ENCODE measurements around the gene ADAMTS6. TPM values are rescaled to one million over a fixed set of nuclear protein-coding genes. Genes with fewer than 3 reads are reported as not detected.

ADAMTS6 gene
- total and polyA plus RNA-seq, 3 experiments from 2014 or later: 0.23 to 1.2 (median 0.93) TPM

GRCh38 chr5:65255294-65255693 lies 226.4 kb downstream of the ADAMTS6 start:
- no peaks in the 10 kb centered on the region for H3K27me3 ChIP-seq (ENCODE audit: insufficient read depth, low read length, poor library complexity, severe bottlenecking)
- DNase-seq: no peak
- H3K27ac Mint-ChIP-seq: no peak overlapping the region
- no peaks in the 10 kb centered on the region for H3K4me1 ChIP-seq (ENCODE audit: insufficient read depth, low read length)
- ChIA-PET POLR2A (no interaction called here), CTCF (no interaction called here)
- no peaks in the 10 kb centered on the region for H3K36me3 ChIP-seq (ENCODE audit: insufficient read depth, low read length)
- no peaks in the 10 kb centered on the region for H3K9me3 ChIP-seq (ENCODE audit: low read length)
- H3K36me3 Mint-ChIP-seq: peaks cover 0 to 4% (median 0%) of the 10 kb centered on the region in 3 donors
- no peak overlapping the region for H3K27ac ChIP-seq (ENCODE audit: low read depth, low read length)
- H3K27me3 Mint-ChIP-seq: no peaks in the 10 kb centered on the region
- H3K4me3 ChIP-seq (ENCODE audit: low read length): no peak overlapping the region
- no peaks in the 10 kb centered on the region for H3K9me3 Mint-ChIP-seq
- H3K4me3 Mint-ChIP-seq: no peak overlapping the region
- H3K4me1 Mint-ChIP-seq: no peaks in the 10 kb centered on the region

- no peaks in the 10 kb centered on the region for H3K36me3 ChIP-seq (ENCODE audit: insufficient read depth, low read length)
- H3K4me1 Mint-ChIP-seq: no peaks in the 10 kb centered on the region
- no peaks in the 10 kb centered on the region for H3K27me3 ChIP-seq (ENCODE audit: insufficient read depth, low read length, poor library complexity, severe bottlenecking)
- no peak overlapping the region for H3K27ac Mint-ChIP-seq
- no peaks in the 10 kb centered on the region for H3K36me3 Mint-ChIP-seq
- H3K4me3 Mint-ChIP-seq: no peak overlapping the region
- ChIA-PET POLR2A (no interaction called here), CTCF (no interaction called here)
- no peak overlapping the region for H3K27ac ChIP-seq (ENCODE audit: low read depth, low read length)
- no peaks in the 10 kb centered on the region for H3K4me1 ChIP-seq (ENCODE audit: insufficient read depth, low read length)
- no peak for DNase-seq
- H3K4me3 ChIP-seq (ENCODE audit: low read length): no peak overlapping the region
- no peaks in the 10 kb centered on the region for H3K9me3 Mint-ChIP-seq
- H3K9me3 ChIP-seq (ENCODE audit: low read length): no peaks in the 10 kb centered on the region
- no peaks in the 10 kb centered on the region for H3K27me3 Mint-ChIP-seq
Measured at GRCh38 chr5:65252977-65253376, 228.7 kb downstream of the ADAMTS6 start.

- H3K9me3 Mint-ChIP-seq: no peaks in the 10 kb centered on the region
- ChIA-PET POLR2A (no interaction called here), CTCF (no interaction called here)
- H3K27ac Mint-ChIP-seq: no peak overlapping the region
- Histone ChIP-seq H3K36me3 (ENCODE audit: insufficient read depth, low read length) (no peaks in the 10 kb centered on the region), H3K9me3 (ENCODE audit: low read length) (no peaks in the 10 kb centered on the region), H3K27me3 (ENCODE audit: insufficient read depth, low read length, poor library complexity, severe bottlenecking) (no peaks in the 10 kb centered on the region), H3K4me1 (ENCODE audit: insufficient read depth, low read length) (no peaks in the 10 kb centered on the region), H3K27ac (ENCODE audit: low read depth, low read length) (no peak overlapping the region), H3K4me3 (ENCODE audit: low read length) (no peak overlapping the region)
- no peaks in the 10 kb centered on the region for H3K4me1 Mint-ChIP-seq
- peaks cover 0 to 1% (median 0%) of the 10 kb centered on the region in 3 donors for H3K36me3 Mint-ChIP-seq
- H3K4me3 Mint-ChIP-seq: no peak overlapping the region
- DNase-seq: no peak
- no peaks in the 10 kb centered on the region for H3K27me3 Mint-ChIP-seq
Measured at GRCh38 chr5:65248896-65249295, 232.8 kb downstream of the ADAMTS6 start.

- H3K4me3 Mint-ChIP-seq: no peak overlapping the region
- no peaks in the 10 kb centered on the region for H3K4me1 ChIP-seq (ENCODE audit: insufficient read depth, low read length)
- no peaks in the 10 kb centered on the region for H3K9me3 Mint-ChIP-seq
- DNase-seq: no peak
- peaks cover 0 to 1% (median 0%) of the 10 kb centered on the region in 3 donors for H3K36me3 Mint-ChIP-seq
- H3K4me3 ChIP-seq (ENCODE audit: low read length): no peak overlapping the region
- no peaks in the 10 kb centered on the region for H3K36me3 ChIP-seq (ENCODE audit: insufficient read depth, low read length)
- H3K27ac Mint-ChIP-seq: no peak overlapping the region
- CTCF ChIA-PET: no interaction called here
- H3K27me3 ChIP-seq (ENCODE audit: insufficient read depth, low read length, poor library complexity, severe bottlenecking): no peaks in the 10 kb centered on the region
- H3K9me3 ChIP-seq (ENCODE audit: low read length): no peaks in the 10 kb centered on the region
- H3K4me1 Mint-ChIP-seq: no peaks in the 10 kb centered on the region
- no peak overlapping the region for H3K27ac ChIP-seq (ENCODE audit: low read depth, low read length)
- POLR2A ChIA-PET: no interaction called here
- no peaks in the 10 kb centered on the region for H3K27me3 Mint-ChIP-seq
Measured at GRCh38 chr5:65247594-65247993, 234.1 kb downstream of the ADAMTS6 start.

GRCh38 chr5:65246741-65247140 lies 235.0 kb downstream of the ADAMTS6 start:
- H3K4me3 Mint-ChIP-seq: no peak overlapping the region
- Histone ChIP-seq H3K4me1 (ENCODE audit: insufficient read depth, low read length) (no peaks in the 10 kb centered on the region), H3K36me3 (ENCODE audit: insufficient read depth, low read length) (no peaks in the 10 kb centered on the region), H3K9me3 (ENCODE audit: low read length) (no peaks in the 10 kb centered on the region), H3K27me3 (ENCODE audit: insufficient read depth, low read length, poor library complexity, severe bottlenecking) (no peaks in the 10 kb centered on the region), H3K4me3 (ENCODE audit: low read length) (no peak overlapping the region), H3K27ac (ENCODE audit: low read depth, low read length) (no peak overlapping the region)
- H3K27ac Mint-ChIP-seq: no peak overlapping the region
- H3K27me3 Mint-ChIP-seq: no peaks in the 10 kb centered on the region
- no peaks in the 10 kb centered on the region for H3K9me3 Mint-ChIP-seq
- no peak for DNase-seq
- no peaks in the 10 kb centered on the region for H3K4me1 Mint-ChIP-seq
- peaks cover 0 to 1% (median 0%) of the 10 kb centered on the region in 3 donors for H3K36me3 Mint-ChIP-seq
- CTCF ChIA-PET: no interaction called here
- POLR2A ChIA-PET: no interaction called here

GRCh38 chr5:65244031-65244430 lies 237.7 kb downstream of the ADAMTS6 start:
- Histone ChIP-seq H3K27me3 (ENCODE audit: insufficient read depth, low read length, poor library complexity, severe bottlenecking) (no peaks in the 10 kb centered on the region), H3K36me3 (ENCODE audit: insufficient read depth, low read length) (no peaks in the 10 kb centered on the region), H3K27ac (ENCODE audit: low read depth, low read length) (no peak overlapping the region), H3K4me3 (ENCODE audit: low read length) (no peak overlapping the region), H3K9me3 (ENCODE audit: low read length) (no peaks in the 10 kb centered on the region), H3K4me1 (ENCODE audit: insufficient read depth, low read length) (no peaks in the 10 kb centered on the region)
- no peak for DNase-seq
- Mint-ChIP-seq H3K9me3 (no peaks in the 10 kb centered on the region), H3K4me1 (no peaks in the 10 kb centered on the region), H3K27ac (no peak overlapping the region), H3K4me3 (no peak overlapping the region), H3K36me3 (peaks cover 0 to 1% (median 0%) of the 10 kb centered on the region in 3 donors), H3K27me3 (no peaks in the 10 kb centered on the region)
- ChIA-PET POLR2A (no interaction called here), CTCF (interaction anchor here (1.5 kb wide), 1 partner anchor 12 kb away, joined by 3 read pairs; no protein-coding TSS in a partner anchor)

DNA sequence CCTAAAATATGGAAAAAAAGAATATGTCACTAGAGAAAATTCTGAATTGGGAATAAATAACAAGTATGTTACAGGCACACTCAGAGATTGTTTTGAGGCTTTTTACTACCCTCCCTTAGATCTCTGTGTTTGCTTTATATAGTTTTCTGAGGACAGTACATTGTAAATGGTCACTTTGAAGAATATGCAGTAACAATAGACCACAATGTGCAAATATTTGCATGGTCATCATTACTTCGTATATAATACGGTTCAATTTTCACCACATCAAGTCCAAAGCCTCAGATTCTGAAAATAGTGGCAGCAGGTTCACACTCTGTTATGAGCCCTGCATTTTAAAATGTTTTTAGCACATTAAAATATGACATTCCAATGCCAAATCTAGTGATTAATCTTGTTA lies 238.6 kb downstream of the ADAMTS6 start:
- CTCF ChIA-PET: no interaction called here
- H3K4me3 Mint-ChIP-seq: no peak overlapping the region
- no peak overlapping the region for H3K27ac Mint-ChIP-seq
- Histone ChIP-seq H3K4me3 (ENCODE audit: low read length) (no peak overlapping the region), H3K9me3 (ENCODE audit: low read length) (no peaks in the 10 kb centered on the region), H3K27ac (ENCODE audit: low read depth, low read length) (no peak overlapping the region), H3K27me3 (ENCODE audit: insufficient read depth, low read length, poor library complexity, severe bottlenecking) (no peaks in the 10 kb centered on the region), H3K4me1 (ENCODE audit: insufficient read depth, low read length) (no peaks in the 10 kb centered on the region), H3K36me3 (ENCODE audit: insufficient read depth, low read length) (no peaks in the 10 kb centered on the region)
- no peak for DNase-seq
- H3K27me3 Mint-ChIP-seq: no peaks in the 10 kb centered on the region
- POLR2A ChIA-PET: no interaction called here
- peaks cover 0 to 1% (median 0%) of the 10 kb centered on the region in 3 donors for H3K36me3 Mint-ChIP-seq
- no peaks in the 10 kb centered on the region for H3K4me1 Mint-ChIP-seq
- H3K9me3 Mint-ChIP-seq: no peaks in the 10 kb centered on the region

- Histone ChIP-seq H3K27ac (ENCODE audit: low read depth, low read length) (no peak overlapping the region), H3K4me3 (ENCODE audit: low read length) (no peak overlapping the region), H3K9me3 (ENCODE audit: low read length) (peaks cover 9% of the 10 kb centered on the region), H3K4me1 (ENCODE audit: insufficient read depth, low read length) (no peaks in the 10 kb centered on the region), H3K36me3 (ENCODE audit: insufficient read depth, low read length) (no peaks in the 10 kb centered on the region), H3K27me3 (ENCODE audit: insufficient read depth, low read length, poor library complexity, severe bottlenecking) (no peaks in the 10 kb centered on the region)
- Mint-ChIP-seq H3K27ac (no peak overlapping the region), H3K9me3 (peaks cover 24 to 34% (median 31%) of the 10 kb centered on the region in 5 donors), H3K36me3 (peaks cover 2 to 41% (median 13%) of the 10 kb centered on the region in 3 donors), H3K4me1 (no peaks in the 10 kb centered on the region), H3K4me3 (no peak overlapping the region), H3K27me3 (no peaks in the 10 kb centered on the region)
- no peak for DNase-seq
- POLR2A ChIA-PET: no interaction called here
- CTCF ChIA-PET: no interaction called here
Measured at GRCh38 chr5:65229841-65230240, 251.9 kb downstream of the ADAMTS6 start.

- Mint-ChIP-seq H3K4me3 (no peak overlapping the region), H3K27me3 (no peaks in the 10 kb centered on the region), H3K4me1 (no peaks in the 10 kb centered on the region), H3K27ac (no peak overlapping the region), H3K9me3 (no peaks in the 10 kb centered on the region), H3K36me3 (peaks cover 0 to 4% (median 2%) of the 10 kb centered on the region in 3 donors)
- no peaks in the 10 kb centered on the region for H3K36me3 ChIP-seq (ENCODE audit: insufficient read depth, low read length)
- POLR2A ChIA-PET: no interaction called here
- H3K4me3 ChIP-seq (ENCODE audit: low read length): no peak overlapping the region
- no peak for DNase-seq
- no peaks in the 10 kb centered on the region for H3K4me1 ChIP-seq (ENCODE audit: insufficient read depth, low read length)
- CTCF ChIA-PET: no interaction called here
- H3K27me3 ChIP-seq (ENCODE audit: insufficient read depth, low read length, poor library complexity, severe bottlenecking): no peaks in the 10 kb centered on the region
- no peak overlapping the region for H3K27ac ChIP-seq (ENCODE audit: low read depth, low read length)
- H3K9me3 ChIP-seq (ENCODE audit: low read length): no peaks in the 10 kb centered on the region
Measured at GRCh38 chr5:65213921-65214525, 267.7 kb downstream of the ADAMTS6 start.

Data from CD8-positive, alpha-beta memory T cell (primary cell).